IMR-90 (cell line): ENCODE measurements around the gene SSU72. TPM values are rescaled to one million over a fixed set of nuclear protein-coding genes. Genes with fewer than 3 reads are reported as not detected.

ENCODE experiments used
- ATAC-seq: fragments of 200-7000 bp; cut with Tn5 transposase; 2 replicates; pipeline ENCODE4 v1.9.1; 2020; ENCODE audit warnings: low read depth, mild to moderate bottlenecking, moderate library complexity
- BruUV-seq: library from RNA; stranded (reverse); fragments of 400-500 nt; replicated peaks from 2 replicates; lab custom pipeline; 2021; lab: Mats Ljungman, UMichigan
- CTCF ChIA-PET: fragments of 300-600 bp; formaldehyde crosslinking; extraction: SDS; loops from one replicate; lab custom pipeline; 2021; ENCODE audit warnings: antibody characterized with exemption; lab: Yijun Ruan, JAX
- POLR2A ChIA-PET: fragments of 300-600 bp; sonication (Branson Sonifier 250); formaldehyde crosslinking; loops from one replicate; lab custom pipeline; 2022; ENCODE audit warnings: antibody characterized with exemption; ENCODE audit not compliant: unreplicated experiment; lab: Charles Lee
- DNase-seq: peaks from one replicate; pipeline ENCODE4 v3.0.0; 2013
- H2AFZ ChIP-seq: replicated peaks from 2 replicates; pipeline ENCODE3; 2013; ENCODE audit warnings: low read length, mild to moderate bottlenecking; ENCODE audit not compliant: poor library complexity
- H2AK5ac ChIP-seq: 2 replicates; pipeline ENCODE4 v1.6.1; 2013; ENCODE audit warnings: low read depth, low read length, inconsistent platforms
- H2AK9ac ChIP-seq: replicated peaks from 2 replicates; pipeline ENCODE3; 2013; ENCODE audit warnings: mild to moderate bottlenecking, low read depth, low read length, moderate library complexity; ENCODE audit not compliant: poor library complexity
- H2BK120ac ChIP-seq: 2 replicates; pipeline ENCODE4 v1.6.1; 2013; ENCODE audit warnings: low read depth, low read length, inconsistent platforms
- H2BK15ac ChIP-seq: 3 replicates; pipeline ENCODE4 v1.6.1; 2013; ENCODE audit warnings: low read depth, low read length, inconsistent platforms
- H2BK20ac ChIP-seq: 2 replicates; pipeline ENCODE4 v1.6.1; 2013; ENCODE audit warnings: low read depth, mild to moderate bottlenecking, inconsistent platforms, low read length, moderate library complexity
- H2BK5ac ChIP-seq: 2 replicates; pipeline ENCODE4 v1.6.1; 2013; ENCODE audit warnings: mild to moderate bottlenecking, low read depth, low read length, inconsistent platforms; ENCODE audit not compliant: poor library complexity, severe bottlenecking
- H3K14ac ChIP-seq: replicated peaks from 2 replicates; pipeline ENCODE4 v1.6.1; 2013; ENCODE audit warnings: low read depth, low read length, inconsistent platforms
- H3K18ac ChIP-seq: 2 replicates; pipeline ENCODE4 v1.6.1; 2013; ENCODE audit warnings: low read depth, low read length, control low read depth
- H3K23ac ChIP-seq: 2 replicates; pipeline ENCODE4 v1.6.1; 2013; ENCODE audit warnings: low read depth, low read length, inconsistent platforms
- H3K27ac ChIP-seq: 2 replicates; pipeline ENCODE4 v1.5.1; 2013; ENCODE audit warnings: mild to moderate bottlenecking, control low read depth, low read length; ENCODE audit not compliant: insufficient read depth
- H3K27me3 ChIP-seq: 2 replicates; pipeline ENCODE4 v1.6.1; 2013; ENCODE audit warnings: low read length; ENCODE audit not compliant: control insufficient read depth, insufficient read depth
- H3K36me3 ChIP-seq: 2 replicates; pipeline ENCODE4 v1.6.1; 2013; ENCODE audit warnings: low read length, mixed read lengths; ENCODE audit not compliant: control insufficient read depth, insufficient read depth
- H3K4ac ChIP-seq: 2 replicates; pipeline ENCODE4 v1.6.1; 2013; ENCODE audit warnings: low read depth, low read length, inconsistent platforms
- H3K4me1 ChIP-seq: 2 replicates; pipeline ENCODE4 v1.6.1; 2013; ENCODE audit warnings: low read length, mixed read lengths; ENCODE audit not compliant: control insufficient read depth, insufficient read depth
- H3K4me2 ChIP-seq: 2 replicates; pipeline ENCODE4 v1.6.1; 2013; ENCODE audit warnings: low read depth, mild to moderate bottlenecking, control low read depth, low read length, moderate library complexity
- H3K4me3 ChIP-seq: 2 replicates; pipeline ENCODE4 v1.5.1; 2013; ENCODE audit warnings: low read depth, mild to moderate bottlenecking, control low read depth, low read length, moderate library complexity; ENCODE audit not compliant: insufficient read depth
- H3K56ac ChIP-seq: 2 replicates; pipeline ENCODE4 v1.6.1; 2013; ENCODE audit warnings: low read length, inconsistent platforms; ENCODE audit not compliant: insufficient read depth; ENCODE audit errors: extremely low read depth
- H3K79me1 ChIP-seq, 2 experiments: 2 replicates each; pipeline ENCODE4 v1.6.1; 2013; ENCODE audit warnings: low read length in 2 of 2, inconsistent platforms in 1 of 2, low read depth in 1 of 2
- H3K9ac ChIP-seq: 2 replicates; pipeline ENCODE4 v1.6.1; 2013; ENCODE audit warnings: low read depth, low read length, control low read depth
- H3K9me1 ChIP-seq: 2 replicates; pipeline ENCODE4 v1.6.1; 2013; ENCODE audit warnings: low read length, inconsistent platforms; ENCODE audit not compliant: insufficient read depth
- H3K9me3 ChIP-seq: 2 replicates; pipeline ENCODE4 v1.6.1; 2013; ENCODE audit warnings: low read length; ENCODE audit not compliant: control insufficient read depth, insufficient read depth
- H4K20me1 ChIP-seq: 2 replicates; pipeline ENCODE4 v1.6.1; 2013; ENCODE audit warnings: low read length, inconsistent platforms; ENCODE audit not compliant: insufficient read depth
- H4K5ac ChIP-seq: 2 replicates; pipeline ENCODE4 v1.6.1; 2013; ENCODE audit warnings: mild to moderate bottlenecking, low read depth, low read length, control low read depth
- H4K8ac ChIP-seq, 2 experiments: 2 replicates each; pipeline ENCODE4 v1.6.1; 2013; ENCODE audit warnings: low read depth in 2 of 2, low read length in 2 of 2, control low read depth in 1 of 2, inconsistent platforms in 1 of 2
- H4K91ac ChIP-seq: 2 replicates; pipeline ENCODE4 v1.6.1; 2013; ENCODE audit warnings: low read depth, low read length, inconsistent platforms; ENCODE audit not compliant: insufficient read depth
- CEBPB ChIP-seq: IDR thresholded peaks from 2 replicates; pipeline ENCODE4 v1.6.1; 2012; ENCODE audit warnings: low read depth, low read length, improper control_type of control experiment
- CHD1 ChIP-seq: IDR thresholded peaks from 2 replicates; pipeline ENCODE4 v1.6.1; 2012; ENCODE audit warnings: low read depth, low read length, improper control_type of control experiment
- CTCF ChIP-seq: conservative IDR thresholded peaks from 2 replicates; pipeline ENCODE4 v1.5.1; 2012; ENCODE audit warnings: mild to moderate bottlenecking, low read depth, low read length, improper control_type of control experiment
- ELK1 ChIP-seq: fragments of 150-350 bp; IDR thresholded peaks from 2 replicates; pipeline ENCODE4 v1.6.1; 2016; ENCODE audit warnings: low read depth, mild to moderate bottlenecking, low read length, moderate library complexity, borderline replicate concordance
- MXI1 ChIP-seq: IDR thresholded peaks from 2 replicates; pipeline ENCODE4 v1.6.1; 2012; ENCODE audit warnings: low read depth, mild to moderate bottlenecking, low read length, moderate library complexity, borderline replicate concordance
- RAD21 ChIP-seq: IDR thresholded peaks from 2 replicates; pipeline ENCODE4 v1.6.1; 2012; ENCODE audit warnings: low read length, improper control_type of control experiment
- RFX5 ChIP-seq: IDR thresholded peaks from 2 replicates; pipeline ENCODE4 v1.8.0; 2012; ENCODE audit warnings: low read depth, mild to moderate bottlenecking, low read length, moderate library complexity
- WGBS, 2 experiments: methylation state at CpG; one replicate each; pipeline versions ENCODE4 v1.1.5 to v1.1.7; 2013; ENCODE audit warnings: missing lambda C conversion rate in 2 of 2; ENCODE audit not compliant: insufficient read length in 1 of 2; ENCODE audit errors: extremely low coverage in 2 of 2; 5-methylcytosine and 5-hydroxymethylcytosine counted together
- dilution Hi-C: fragments of 300-500 bp; cut with HindIII; formaldehyde crosslinking; loops from one replicate; pipeline ENCODE4 v1.14.3; 2018; ENCODE audit warnings: low sequenced_read_pairs; ENCODE audit not compliant: unreplicated experiment
- in situ Hi-C: fragments of 300-500 bp; cut with MboI; formaldehyde crosslinking; loops from 3 replicates; pipeline ENCODE4 v1.14.3; 2019; ENCODE audit warnings: low sequenced_read_pairs, inconsistent platforms, mixed read lengths
- intact Hi-C: fragments of 100-400 bp; cut with micrococcal nuclease; formaldehyde crosslinking; loops from 2 replicates; pipeline ENCODE4 v1.10.0; 2022
- polyA plus RNA-seq, 3 experiments: library from polyadenylated mRNA; depleted of rRNA; stranded (reverse); fragments of >200 nt; gene quantifications; 2 replicates each; pipeline ENCODE4 v1.2.3, GENCODE V29; 2012; ENCODE audit warnings: low replicate concordance in 1 of 3
- total RNA-seq: library from RNA; depleted of rRNA; stranded (reverse); fragments of >200 nt; gene quantifications from 2 replicates; pipeline ENCODE4 v1.2.3, GENCODE V29; 2012

SSU72 gene
- total and polyA plus RNA-seq, 2 of the 4 experiments (the other 2 are of a cell fraction): 33.7 to 88.4 TPM

- dilution Hi-C loops: no loop called here
- TF ChIP-seq CEBPB (no peak), CHD1 (no peak), MXI1 (no peak), ELK1 (no peak), RAD21 (no peak), RFX5 (no peak), CTCF (no peak)
- Histone ChIP-seq H2BK15ac (no peak overlapping the region), H3K4me2 (no peak overlapping the region), H3K4me1 (peaks cover 5% of the 10 kb centered on the region; the same call in 1 of the 2 replicates), H4K91ac (no peak overlapping the region), H3K9me3 (no peaks in the 10 kb centered on the region), H2AK5ac (no peak overlapping the region), H3K18ac (no peak overlapping the region), H3K9me1 (peaks cover 13% of the 10 kb centered on the region), H3K36me3 (peaks cover 22% of the 10 kb centered on the region), H3K27me3 (no peaks in the 10 kb centered on the region), H2BK120ac (no peak overlapping the region), H3K23ac (no peak overlapping the region), H2AFZ (no peak overlapping the region), H2BK20ac (no peak overlapping the region), H3K56ac (no peak overlapping the region), H4K20me1 (peaks cover 40% of the 10 kb centered on the region), H3K79me1 (peaks cover 8 to 71% of the 10 kb centered on the region in 2 experiments), H2BK5ac (no peak overlapping the region), H3K14ac (no peak overlapping the region), H3K9ac (no peak overlapping the region), H4K8ac (no peak overlapping the region), H4K5ac (no peak overlapping the region), H3K4ac (no peak overlapping the region), H3K27ac (no peak overlapping the region), H2AK9ac (no peak overlapping the region), H3K4me3 (no peak overlapping the region)
- POLR2A ChIA-PET: interaction anchor here (0.7 kb wide), 1 partner anchor 9 kb away, joined by 3 read pairs; no protein-coding TSS in a partner anchor
- no TSS peak for BruUV-seq
- CTCF ChIA-PET: no interaction called here
- DNase-seq (no peak), ATAC-seq (no peak)
- in situ Hi-C loops: no loop called here
- 96% methylated on average over 5 of the region's 6 CpGs; no CpG with 5 or more reads in 1 of the 2 experiments for WGBS, 2 experiments
- intact Hi-C loops: no loop called here
Observed at GRCh38 chr1:1556505-1556904, 18.2 kb downstream of the SSU72 start.
